SU-DHL-6 (cell line): ENCODE results near the gene CTSV.
"Not testable (repeated sequence)": the region's sequence is repeated elsewhere in the genome, so short reads cannot be mapped to it uniquely, and the experiment has no call there.

Experiments used
- H2AFZ ChIP-seq: fragments of 200-600 bp; sonication (generic); 2 replicates; pipeline ENCODE4 v1.6.1; 2014; ENCODE audit warnings: low read depth, mild to moderate bottlenecking, moderate library complexity, mixed read lengths, antibody characterized with exemption, low read length; ENCODE audit not compliant: severe bottlenecking
- H3F3A ChIP-seq: fragments of 200-600 bp; shearing (Covaris generic); 2 replicates; pipeline ENCODE4 v1.6.0; 2016; ENCODE audit warnings: antibody characterized with exemption, mild to moderate bottlenecking; ENCODE audit not compliant: insufficient read depth
- H3K27ac ChIP-seq: fragments of 200-600 bp; sonication (generic); 2 replicates; pipeline ENCODE4 v1.5.1; 2016; ENCODE audit warnings: low read depth, mild to moderate bottlenecking, low read length, moderate library complexity, mixed read lengths
- H3K27me3 ChIP-seq: fragments of 200-600 bp; sonication (generic), shearing (Covaris generic); 2 replicates; pipeline ENCODE4 v1.6.0; 2014; ENCODE audit warnings: mild to moderate bottlenecking, low read length
- H3K36me3 ChIP-seq: fragments of 200-600 bp; sonication (generic); 2 replicates; pipeline ENCODE4 v1.6.1; 2014; ENCODE audit warnings: mild to moderate bottlenecking, low read length, mixed read lengths
- H3K4me2 ChIP-seq: fragments of 300-600, 200-600 bp; shearing (Covaris generic), sonication (generic); 2 replicates; pipeline ENCODE4 v1.6.0; 2014; ENCODE audit warnings: low read length, low read depth, mild to moderate bottlenecking; ENCODE audit not compliant: poor library complexity, severe bottlenecking
- H3K4me3 ChIP-seq: fragments of 200-600 bp; sonication (generic); 2 replicates; pipeline ENCODE4 v1.5.1; 2014; ENCODE audit warnings: antibody characterized with exemption, low read length, mild to moderate bottlenecking, mixed read lengths; ENCODE audit not compliant: insufficient read depth, poor library complexity, severe bottlenecking
- H3K79me2 ChIP-seq: fragments of 200-600 bp; sonication (generic); 2 replicates; pipeline ENCODE4 v1.6.1; 2014; ENCODE audit warnings: mild to moderate bottlenecking, low read length, moderate library complexity; ENCODE audit not compliant: insufficient read depth
- H3K9ac ChIP-seq: fragments of 200-600 bp; sonication (generic); 2 replicates; pipeline ENCODE4 v1.7.0; 2014; ENCODE audit warnings: mild to moderate bottlenecking, low read length
- H3K9me2 ChIP-seq: fragments of 200-600 bp; sonication (generic); replicated peaks from 2 replicates; pipeline ENCODE4 v1.6.1; 2014; ENCODE audit warnings: low read length; ENCODE audit not compliant: insufficient read depth
- H3K9me3 ChIP-seq: fragments of 200-600 bp; sonication (generic); 2 replicates; pipeline ENCODE4 v1.6.1; 2014; ENCODE audit warnings: low read length, mixed read lengths; ENCODE audit not compliant: insufficient read depth
- H4K20me1 ChIP-seq: fragments of 200-600 bp; sonication (generic); 2 replicates; pipeline ENCODE4 v1.6.1; 2014; ENCODE audit warnings: low read depth, mild to moderate bottlenecking, antibody characterized with exemption, low read length, moderate library complexity, mixed read lengths
- EZH2phosphoT487 ChIP-seq: fragments of 200-600 bp; sonication (generic), shearing (Covaris generic); conservative IDR thresholded peaks from 2 replicates; pipeline ENCODE4 v1.6.1; 2018; ENCODE audit warnings: mild to moderate bottlenecking, antibody characterized with exemption, low read length, moderate library complexity, mixed read lengths
- TF ChIP-seq, protein P1 (sequence below): fragments of 200-600 bp; sonication (generic); IDR thresholded peaks from one replicate; pipeline ENCODE4 v1.5.1; 2017; ENCODE audit warnings: antibody characterized with exemption, mild to moderate bottlenecking, low read length, moderate library complexity; ENCODE audit not compliant: insufficient read depth, poor library complexity, severe bottlenecking

The CTSV gene

DNA sequence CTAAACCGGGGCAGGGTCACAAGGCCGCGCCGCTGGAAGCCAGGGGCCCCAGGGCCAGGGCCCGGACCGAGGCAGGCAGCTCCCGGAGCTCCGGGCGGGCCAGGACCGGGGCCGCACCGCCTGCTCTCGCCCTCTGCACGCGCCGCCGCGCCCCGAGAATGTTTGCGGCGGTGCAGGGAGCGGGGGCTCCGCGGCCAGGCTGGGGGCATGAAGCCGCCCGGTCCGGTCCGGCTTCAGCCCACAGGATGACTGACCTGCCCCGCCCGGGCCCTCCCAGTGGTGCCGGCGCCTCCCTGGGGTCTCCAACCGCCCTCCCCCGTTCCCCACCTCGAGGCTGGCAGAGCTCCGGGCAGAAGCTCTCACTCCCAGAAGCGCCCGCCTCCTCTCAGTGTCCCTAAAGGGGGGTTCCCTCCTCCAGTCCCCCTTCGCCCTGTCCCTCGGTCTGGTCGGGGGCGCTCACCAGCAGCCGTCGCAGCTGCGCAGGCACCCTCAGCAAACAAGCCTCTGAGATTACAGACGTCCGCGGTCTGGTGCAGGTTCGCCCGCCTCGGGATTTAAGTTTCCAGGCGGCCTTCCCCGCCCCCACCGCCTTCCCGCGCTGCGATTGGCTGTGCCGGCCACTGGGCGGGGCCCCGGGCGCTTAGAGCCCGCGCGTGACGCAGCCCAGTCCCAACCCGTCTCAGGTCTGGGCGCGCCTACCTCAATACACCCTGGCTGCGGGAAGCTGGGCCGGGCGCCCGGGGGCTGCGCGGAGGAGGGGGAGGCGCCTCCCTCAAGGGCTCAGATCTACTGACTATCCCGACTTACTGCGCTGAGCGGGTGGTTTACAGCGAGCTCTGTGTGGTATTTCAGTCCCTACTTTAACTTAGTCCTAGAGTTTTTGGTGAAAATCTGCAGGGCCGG lies at the start of gene CTSV:
CTSV (minus strand) TSS at position 532 of the 903 bp plus-strand sequence. CDS start 1,099 bp downstream, outside the sequence.
- Histone ChIP-seq H3K27ac (no peak within 1 kb of the TSS), H2AFZ (peak within 1 kb of the TSS; percentile 96), H3K9me3 (no peaks in the 10 kb centered on the region), H3K4me2 (peak within 1 kb of the TSS; percentile 62), H3K79me2 (no peaks in the 10 kb centered on the region), H3K4me3 (peak within 1 kb of the TSS; percentile 55), H3K9me2 (no peaks in the 10 kb centered on the region), H3K36me3 (no peaks in the 10 kb centered on the region), H3K27me3 (no peaks in the 10 kb centered on the region), H3F3A (no peaks in the 10 kb centered on the region), H3K9ac (peak within 1 kb of the TSS; percentile 45), H4K20me1 (no peaks in the 10 kb centered on the region)
- TF ChIP-seq EZH2phosphoT487 = no peak
- TF ChIP-seq, protein P1, sequence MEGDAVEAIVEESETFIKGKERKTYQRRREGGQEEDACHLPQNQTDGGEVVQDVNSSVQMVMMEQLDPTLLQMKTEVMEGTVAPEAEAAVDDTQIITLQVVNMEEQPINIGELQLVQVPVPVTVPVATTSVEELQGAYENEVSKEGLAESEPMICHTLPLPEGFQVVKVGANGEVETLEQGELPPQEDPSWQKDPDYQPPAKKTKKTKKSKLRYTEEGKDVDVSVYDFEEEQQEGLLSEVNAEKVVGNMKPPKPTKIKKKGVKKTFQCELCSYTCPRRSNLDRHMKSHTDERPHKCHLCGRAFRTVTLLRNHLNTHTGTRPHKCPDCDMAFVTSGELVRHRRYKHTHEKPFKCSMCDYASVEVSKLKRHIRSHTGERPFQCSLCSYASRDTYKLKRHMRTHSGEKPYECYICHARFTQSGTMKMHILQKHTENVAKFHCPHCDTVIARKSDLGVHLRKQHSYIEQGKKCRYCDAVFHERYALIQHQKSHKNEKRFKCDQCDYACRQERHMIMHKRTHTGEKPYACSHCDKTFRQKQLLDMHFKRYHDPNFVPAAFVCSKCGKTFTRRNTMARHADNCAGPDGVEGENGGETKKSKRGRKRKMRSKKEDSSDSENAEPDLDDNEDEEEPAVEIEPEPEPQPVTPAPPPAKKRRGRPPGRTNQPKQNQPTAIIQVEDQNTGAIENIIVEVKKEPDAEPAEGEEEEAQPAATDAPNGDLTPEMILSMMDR = no peak

DNA sequence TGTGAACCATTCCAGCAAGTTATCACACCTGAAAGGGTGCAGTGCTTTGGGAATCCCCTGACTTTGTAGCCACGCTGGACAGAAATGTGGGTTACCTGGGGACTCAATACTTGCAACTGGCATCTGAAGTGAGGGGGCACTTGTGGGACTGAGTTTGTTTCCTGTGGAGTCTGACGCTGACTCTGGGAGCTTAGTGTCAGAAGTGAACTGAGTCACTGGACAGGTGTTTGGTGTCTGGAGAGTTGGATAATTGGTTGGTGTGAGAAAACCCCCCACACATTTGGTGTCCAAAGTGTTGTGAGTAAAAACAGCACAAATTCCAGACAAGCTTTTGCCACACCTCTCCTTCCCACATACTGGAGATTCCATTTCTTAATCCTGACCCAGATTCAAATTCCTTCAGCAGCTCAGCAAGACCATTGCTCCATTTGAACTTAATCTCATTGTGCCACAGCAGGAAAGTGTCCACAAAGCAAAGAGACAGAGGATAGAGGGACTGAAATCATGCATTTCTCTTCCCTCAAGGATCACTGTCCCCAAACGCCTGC lies 48.8 kb upstream of the CTSV start:
- not testable (repeated sequence) for H3K9ac ChIP-seq, H3K27ac ChIP-seq, H3K79me2 ChIP-seq

DNA sequence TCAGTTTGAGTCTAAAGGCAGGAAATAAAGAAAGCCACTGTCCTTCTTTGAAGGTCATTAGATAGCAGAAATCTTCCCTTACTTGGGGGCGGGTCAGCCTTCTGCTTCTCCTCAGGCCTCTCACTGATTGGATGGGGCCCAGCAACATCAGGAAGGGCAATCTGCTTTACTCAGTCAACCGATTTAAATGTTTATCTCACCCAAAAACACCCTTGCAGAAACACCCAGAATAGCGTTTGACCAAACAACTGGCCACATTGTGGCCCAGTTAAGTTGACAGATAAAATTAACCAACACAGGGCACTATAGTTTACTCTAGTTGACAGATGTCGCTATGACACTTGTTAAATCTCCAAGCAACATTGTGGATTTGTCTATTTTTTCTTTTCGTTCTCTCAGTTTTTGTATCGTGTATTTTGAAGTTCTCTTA lies 45.6 kb upstream of the CTSV start:
- H4K20me1 ChIP-seq, H3K79me2 ChIP-seq, H2AFZ ChIP-seq, H3K4me3 ChIP-seq, H3K9me3 ChIP-seq, H3K4me2 ChIP-seq, H3F3A ChIP-seq, H3K27ac ChIP-seq, H3K27me3 ChIP-seq, H3K9ac ChIP-seq, H3K36me3 ChIP-seq, H3K9me2 ChIP-seq: not testable (repeated sequence)

More for the DNA sequence above, 48.8 kb upstream of the CTSV start:
- H3K4me3 ChIP-seq, H3K9me3 ChIP-seq, H3F3A ChIP-seq, H3K4me2 ChIP-seq, H2AFZ ChIP-seq, H3K27me3 ChIP-seq, H3K9me2 ChIP-seq, H4K20me1 ChIP-seq, H3K36me3 ChIP-seq: not testable (repeated sequence)

DNA sequence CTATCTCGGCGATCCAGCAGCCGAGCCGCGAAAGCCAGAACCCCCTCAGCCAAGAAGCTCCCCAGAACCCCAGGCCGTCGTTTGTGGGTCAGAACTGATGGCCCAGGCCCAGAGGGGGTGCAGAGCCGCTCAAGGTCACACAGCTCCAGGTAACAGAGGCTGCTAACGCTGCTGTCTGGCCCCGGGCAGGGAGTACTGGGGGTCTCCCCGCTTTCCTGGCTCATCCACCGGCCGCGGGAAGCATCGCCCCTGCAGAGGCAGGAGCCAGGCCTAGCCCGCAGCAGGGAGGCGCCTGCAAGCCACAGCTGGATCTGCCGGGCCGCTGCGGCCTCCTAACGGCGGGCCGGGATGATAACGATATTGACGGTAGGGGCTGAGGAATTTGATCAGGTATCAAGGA lies 39.4 kb upstream of the CTSV start:
- Histone ChIP-seq H3K9me3 (no peaks in the 10 kb centered on the region), H3K79me2 (no peaks in the 10 kb centered on the region), H2AFZ (no peak overlapping the region), H3K4me2 (no peak overlapping the region), H3K27me3 (no peaks in the 10 kb centered on the region), H3K4me3 (no peak overlapping the region), H3K27ac (no peak overlapping the region), H3F3A (no peaks in the 10 kb centered on the region), H4K20me1 (no peaks in the 10 kb centered on the region), H3K9me2 (no peaks in the 10 kb centered on the region), H3K36me3 (no peaks in the 10 kb centered on the region), H3K9ac (no peak overlapping the region)
- TF ChIP-seq, protein P1 = no peak
- no peak for TF ChIP-seq EZH2phosphoT487
